Measurements from ENCODE around the gene SDHB.

Gene SDHB

DNA sequence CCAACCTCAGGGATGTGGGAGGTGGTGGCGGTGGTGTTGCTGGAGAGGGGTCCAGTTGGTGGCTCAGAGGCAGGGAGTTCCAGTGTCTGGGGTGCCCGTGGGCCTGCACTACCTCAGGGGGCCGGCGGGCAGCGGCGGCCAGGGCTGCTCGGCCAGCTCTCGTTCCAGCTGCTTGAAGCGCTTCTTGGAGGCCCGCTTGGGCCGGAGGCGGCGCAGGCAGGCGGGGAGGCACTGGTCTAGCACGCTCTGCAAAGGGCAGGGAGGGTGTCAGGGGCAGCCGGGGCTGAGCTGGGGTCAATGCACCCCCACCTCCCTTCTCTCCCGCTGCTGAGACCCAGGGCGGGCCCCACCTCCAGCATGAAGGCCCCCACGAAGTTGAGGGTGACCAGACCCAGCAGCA is 67.7 kb downstream of the SDHB start:
- DNase-seq (ENCODE audit: low read depth), result no peak

DNA sequence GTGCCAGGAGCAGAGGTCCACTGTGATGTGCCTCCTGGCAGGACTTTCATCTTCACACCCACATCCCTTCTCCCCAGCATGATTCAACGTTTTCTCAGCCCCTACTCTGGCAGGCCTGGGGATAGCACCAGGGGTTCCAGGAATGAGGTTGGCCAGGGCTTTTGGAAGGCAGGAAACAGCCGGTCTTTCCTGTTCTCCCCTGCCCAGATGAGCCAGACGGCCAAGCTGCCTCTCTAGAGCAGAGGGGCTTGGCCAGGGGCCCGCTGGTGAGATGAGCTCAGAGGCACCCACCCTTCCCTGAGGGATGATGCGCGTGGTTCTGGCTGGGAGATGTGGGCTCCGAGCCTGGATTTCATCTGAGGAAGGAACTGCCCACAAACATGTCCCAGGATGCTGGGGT is 69.1 kb downstream of the SDHB start:
- DNase-seq (ENCODE audit: low read depth), result no peak

- no peak for DNase-seq (ENCODE audit: low read depth)
Measured at GRCh38 chr1:16983649-16984048, 70.2 kb downstream of the SDHB start.

DNA sequence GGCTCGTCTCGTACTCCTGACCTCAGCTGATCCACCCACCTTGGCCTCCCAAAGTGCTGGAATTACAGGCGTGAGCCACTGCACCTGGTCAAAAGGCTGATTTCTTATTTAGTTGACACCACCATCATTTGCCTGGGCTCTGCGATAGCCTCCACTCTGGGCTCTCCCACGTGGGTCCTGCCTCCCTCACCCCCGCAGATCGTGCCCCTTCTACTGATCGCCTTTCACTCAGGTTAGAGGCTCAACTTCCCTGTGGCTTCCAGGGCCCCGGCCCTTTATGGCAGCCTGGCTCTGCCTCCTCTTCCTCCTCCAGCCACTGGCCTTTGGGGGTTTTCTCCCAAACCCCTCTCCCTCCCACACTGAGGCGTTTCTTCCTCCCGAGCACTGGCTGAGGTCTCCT is 70.9 kb downstream of the SDHB start:
- no peak for DNase-seq (ENCODE audit: low read depth)

- no peak for DNase-seq (ENCODE audit: low read depth)
Measured at GRCh38 chr1:16981269-16981849, 72.5 kb downstream of the SDHB start.

DNA sequence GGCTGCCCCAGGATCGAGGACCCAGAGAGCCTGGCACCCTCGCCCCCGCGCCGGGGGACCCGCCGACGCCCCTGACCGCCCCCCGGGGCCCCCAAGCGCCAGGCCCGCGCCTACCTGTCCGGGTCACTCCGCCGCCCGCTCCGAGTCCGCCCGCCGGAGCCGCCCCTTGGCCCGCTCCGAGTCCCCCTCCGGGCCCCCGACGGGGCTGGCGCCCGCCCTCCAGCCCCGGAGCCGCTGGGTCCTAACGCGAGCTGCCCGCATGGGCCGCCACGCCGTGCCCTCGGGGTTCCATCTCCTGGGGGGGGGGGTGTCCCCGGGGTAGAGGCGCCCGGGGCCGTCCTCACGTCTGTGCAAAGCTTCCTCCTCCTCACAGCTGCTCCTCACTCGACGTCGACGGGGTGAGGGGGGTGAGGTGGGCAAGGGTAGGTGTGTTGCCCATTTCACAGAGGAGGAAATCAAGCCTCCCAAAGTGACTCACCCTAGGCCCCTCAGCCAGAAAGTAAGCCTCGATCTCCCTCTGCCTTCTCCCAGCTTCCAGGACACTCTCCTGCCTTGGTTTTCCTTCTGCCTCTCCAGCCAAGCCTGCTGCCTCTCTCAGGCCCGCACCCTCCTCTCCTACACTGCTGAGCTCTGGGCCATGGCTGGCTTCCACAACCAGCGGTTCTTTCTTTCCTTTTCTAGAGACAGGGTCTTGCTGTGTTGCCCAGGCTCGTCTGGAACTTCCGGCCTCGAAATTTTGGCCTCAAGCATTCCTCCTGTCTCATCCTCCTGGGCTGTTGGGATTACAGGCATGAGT is 73.2 kb downstream of the SDHB start, which contains the start of gene MFAP2:
Gene MFAP2, minus strand, starts transcription at position 148 of the 796 bp plus-strand sequence. CDS start 2,347 bp downstream, outside the sequence.
- DNase-seq (ENCODE audit: low read depth), result no peak

DNA sequence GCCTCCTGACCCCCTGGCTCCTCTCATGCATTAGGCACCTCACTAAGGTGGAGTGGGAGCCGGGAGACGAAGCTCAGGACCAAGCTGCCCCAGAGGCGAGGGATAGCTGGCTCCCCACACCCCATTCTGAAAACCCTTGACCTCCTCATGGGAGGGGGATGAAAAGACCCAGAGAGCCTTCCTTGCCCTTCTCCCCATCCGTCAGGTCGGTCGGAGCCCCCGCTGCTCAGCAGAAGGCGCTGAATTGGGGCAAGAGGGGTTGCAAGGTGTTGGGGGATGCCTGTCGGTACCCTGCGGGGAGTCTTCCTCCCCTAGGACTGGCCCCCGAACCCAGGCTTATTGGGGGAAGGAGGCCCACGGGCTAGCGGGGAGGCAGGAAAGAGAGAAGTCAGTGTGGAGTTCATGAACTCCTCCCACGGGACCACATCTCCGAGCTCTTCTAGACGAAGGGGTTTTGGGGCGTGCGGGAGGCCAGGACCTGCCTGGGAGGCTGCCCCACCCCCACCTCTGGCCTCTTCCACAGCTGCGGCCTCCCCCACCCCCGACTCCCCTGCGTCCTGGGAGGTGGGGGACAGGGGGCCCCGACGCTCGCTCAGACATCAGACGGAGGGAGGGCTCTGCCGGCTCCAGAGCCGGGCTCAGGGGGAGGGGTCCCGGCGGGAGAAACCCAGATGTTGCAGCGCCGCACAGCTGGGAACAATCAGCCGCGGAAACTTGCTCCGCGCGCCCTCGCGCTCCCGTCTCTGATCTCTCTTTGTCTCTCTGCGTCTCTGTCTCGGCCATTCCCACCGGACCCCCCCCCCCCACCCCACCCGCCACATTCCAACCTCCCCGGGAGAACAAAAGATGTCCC is 74.1 kb downstream of the SDHB start:
- no peak for DNase-seq (ENCODE audit: low read depth)

DNA sequence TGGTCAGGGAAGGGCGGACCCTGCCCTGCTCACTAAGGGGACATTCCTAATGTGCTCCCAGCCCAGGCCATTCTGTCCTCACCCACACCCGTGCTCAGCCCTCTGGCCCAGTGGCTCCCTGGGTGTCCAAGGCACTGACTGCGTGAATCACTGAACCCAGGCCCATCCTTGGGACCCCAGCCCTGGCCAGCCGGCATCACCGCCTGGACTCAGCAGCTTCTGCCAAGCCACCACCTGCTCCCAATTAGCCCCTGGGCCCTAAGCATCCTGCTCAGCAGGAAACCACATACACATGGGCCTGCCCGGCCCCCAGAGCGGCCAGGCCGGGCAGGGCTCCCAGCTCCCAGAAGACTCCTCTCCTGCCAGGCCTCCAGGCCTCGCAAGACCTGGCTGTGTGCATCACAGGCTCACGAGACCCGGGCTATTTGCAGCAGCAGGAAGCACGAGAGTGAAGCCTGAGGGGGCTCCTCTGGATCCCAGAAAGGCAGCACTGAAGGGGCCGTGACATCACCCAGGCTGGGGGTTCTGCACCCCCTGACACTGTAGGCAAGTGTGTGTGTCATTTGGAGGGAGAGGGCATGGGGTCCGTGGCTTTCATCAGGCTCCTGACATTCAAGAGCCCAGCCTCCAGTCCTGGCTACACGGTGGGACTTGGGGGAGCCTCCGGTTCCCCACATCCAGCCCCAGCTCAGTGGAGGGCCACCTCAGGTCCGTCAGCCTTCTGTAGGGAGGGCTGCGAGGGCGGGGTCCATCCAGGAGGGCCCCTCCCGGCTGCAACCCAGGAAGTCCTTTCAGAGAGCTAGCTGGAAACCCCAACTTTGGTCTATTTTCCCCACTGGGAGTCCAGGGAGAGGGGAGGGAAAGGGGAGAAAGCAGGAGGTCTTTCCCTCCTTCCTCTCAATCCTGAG is 75.0 kb downstream of the SDHB start:
- DNase-seq (ENCODE audit: low read depth), result no peak

GRCh38 chr1:16978139-16978538 is 75.7 kb downstream of the SDHB start:
- no peak for DNase-seq (ENCODE audit: low read depth)

DNA sequence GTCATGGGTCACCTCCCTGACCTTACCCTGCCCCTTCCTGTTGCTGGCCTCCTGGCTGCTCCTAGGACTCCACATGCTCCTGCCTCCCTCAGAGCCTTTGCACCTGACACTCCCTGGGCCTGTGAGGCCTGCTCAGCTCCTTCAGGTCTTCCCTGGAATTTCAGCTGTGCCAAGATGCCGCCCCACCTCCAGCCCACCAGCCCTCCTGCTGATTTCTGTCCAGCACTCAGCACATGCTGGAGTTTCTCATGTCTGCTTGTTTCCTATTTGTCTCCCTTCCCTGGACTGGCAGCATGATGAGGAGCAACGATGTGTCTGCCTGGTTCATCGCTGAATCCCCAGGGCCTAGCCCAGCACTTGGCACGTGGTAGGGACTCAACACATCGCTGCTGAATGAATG is 76.5 kb downstream of the SDHB start:
- no peak for DNase-seq (ENCODE audit: low read depth)

DNA sequence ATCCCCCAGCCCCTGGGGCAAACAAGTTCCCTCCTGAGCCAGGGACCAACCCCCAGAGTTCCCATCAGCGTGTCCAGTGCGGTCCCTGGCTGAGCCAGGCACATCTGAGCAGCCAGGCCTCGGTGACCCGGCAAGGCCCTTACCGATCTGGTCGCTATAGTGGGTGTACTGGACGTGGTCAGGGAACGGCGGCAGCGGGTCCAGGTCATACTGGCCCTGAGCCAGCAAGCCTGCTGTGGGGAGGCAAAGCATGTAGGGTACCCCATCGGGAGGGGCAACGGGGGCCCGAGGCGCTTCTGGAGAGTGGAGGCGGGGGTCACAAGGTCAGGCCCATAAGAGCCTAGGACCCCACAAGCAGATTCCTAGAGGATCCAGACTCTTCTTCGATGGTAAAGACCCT is 76.9 kb downstream of the SDHB start:
- no peak for DNase-seq (ENCODE audit: low read depth)

DNA sequence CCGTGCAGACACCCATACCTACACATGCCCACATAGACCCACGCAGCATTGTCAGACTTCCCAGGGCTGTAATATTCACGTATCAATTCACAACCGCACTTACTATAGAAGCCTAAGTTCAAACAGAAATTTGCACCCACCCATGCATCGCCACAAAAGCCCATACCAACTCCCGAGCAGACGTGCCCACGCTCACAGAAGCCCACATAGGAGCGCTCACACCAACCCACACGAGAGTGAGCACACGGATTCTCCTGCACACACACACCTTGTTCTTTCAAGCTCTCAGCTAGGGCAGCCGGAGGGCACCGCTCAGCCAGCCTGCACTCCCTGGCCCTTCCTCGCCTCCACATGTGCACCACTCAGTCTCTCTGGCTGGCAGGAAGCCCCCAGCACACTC is 78.0 kb downstream of the SDHB start:
- no peak for DNase-seq (ENCODE audit: low read depth)

GRCh38 chr1:16975211-16975610 is 78.6 kb downstream of the SDHB start:
- no peak for DNase-seq (ENCODE audit: low read depth)

- DNase-seq (ENCODE audit: low read depth), result no peak
Measured at GRCh38 chr1:16973215-16973614, 80.6 kb downstream of the SDHB start.

DNA sequence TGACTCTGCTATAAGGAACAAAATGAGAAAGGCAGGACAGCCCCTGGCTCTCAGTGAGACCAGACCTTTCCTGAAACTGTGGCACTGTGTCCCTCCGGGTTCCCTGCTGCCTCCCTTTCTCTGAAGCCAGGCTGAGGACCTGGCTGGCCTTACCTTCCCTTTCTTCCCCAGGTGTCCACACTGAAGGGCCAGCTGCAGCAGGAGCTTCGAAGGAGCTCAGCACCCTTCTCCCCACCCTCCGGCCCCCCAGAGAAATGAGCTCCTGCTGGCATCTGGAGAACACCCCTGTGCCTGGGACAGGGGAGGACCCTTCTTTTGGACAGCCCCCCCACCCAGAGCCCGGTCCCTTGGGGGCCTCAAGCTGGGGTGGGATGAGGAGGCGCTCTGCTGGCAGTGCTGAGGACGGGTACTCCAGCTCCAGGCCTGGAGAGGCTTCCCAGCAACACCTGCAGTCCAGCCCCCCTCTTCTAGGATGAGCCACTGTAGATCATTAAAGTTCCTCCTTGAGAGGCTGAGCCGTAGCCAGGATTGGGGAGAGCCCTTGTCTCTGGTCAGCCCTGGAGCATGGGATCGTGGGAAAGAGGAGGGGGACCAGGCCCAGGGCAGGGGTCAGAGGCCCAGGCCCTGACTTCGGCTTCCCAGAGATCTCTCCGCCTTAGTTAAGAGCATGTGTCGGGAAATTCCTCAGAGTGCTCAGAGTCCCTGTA is 81.5 kb downstream of the SDHB start:
- no peak for DNase-seq (ENCODE audit: low read depth)

- no peak for DNase-seq (ENCODE audit: low read depth)
Measured at GRCh38 chr1:16971341-16972188, 82.3 kb downstream of the SDHB start.

DNA sequence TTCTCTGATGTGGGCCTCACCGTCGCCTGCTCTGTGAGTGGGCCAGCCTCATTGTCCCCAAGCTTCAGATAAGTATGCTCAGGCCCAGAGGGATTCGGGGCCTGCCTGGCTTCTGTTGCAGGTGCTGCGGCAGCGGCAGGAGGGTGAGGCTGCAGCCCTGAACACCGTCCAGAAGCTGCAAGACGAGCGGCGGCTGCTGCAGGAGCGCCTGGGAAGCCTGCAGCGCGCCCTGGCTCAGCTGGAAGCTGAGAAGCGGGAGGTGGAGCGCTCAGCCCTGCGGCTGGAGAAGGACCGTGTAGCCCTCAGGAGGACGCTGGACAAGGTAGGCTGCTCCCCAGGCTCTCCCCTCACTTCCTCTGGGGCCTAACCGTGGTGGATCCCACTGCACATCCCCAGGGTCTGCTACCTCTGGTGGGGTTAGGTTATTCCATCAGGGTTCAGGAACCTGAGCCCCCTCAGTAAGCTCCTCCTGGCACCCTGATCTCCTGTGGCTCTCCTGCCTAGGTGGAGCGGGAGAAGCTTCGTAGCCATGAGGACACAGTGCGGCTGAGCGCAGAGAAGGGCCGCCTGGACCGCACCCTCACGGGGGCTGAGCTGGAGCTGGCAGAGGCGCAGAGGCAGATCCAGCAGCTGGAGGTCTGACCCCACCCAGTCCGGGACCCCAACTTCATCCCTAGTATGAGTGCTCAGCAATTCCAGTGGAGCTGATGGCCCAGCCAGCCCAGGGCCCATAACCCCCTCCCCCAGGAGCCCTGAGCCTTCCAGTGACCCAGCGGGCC is 83.5 kb downstream of the SDHB start:
- DNase-seq (ENCODE audit: low read depth), result no peak

DNA sequence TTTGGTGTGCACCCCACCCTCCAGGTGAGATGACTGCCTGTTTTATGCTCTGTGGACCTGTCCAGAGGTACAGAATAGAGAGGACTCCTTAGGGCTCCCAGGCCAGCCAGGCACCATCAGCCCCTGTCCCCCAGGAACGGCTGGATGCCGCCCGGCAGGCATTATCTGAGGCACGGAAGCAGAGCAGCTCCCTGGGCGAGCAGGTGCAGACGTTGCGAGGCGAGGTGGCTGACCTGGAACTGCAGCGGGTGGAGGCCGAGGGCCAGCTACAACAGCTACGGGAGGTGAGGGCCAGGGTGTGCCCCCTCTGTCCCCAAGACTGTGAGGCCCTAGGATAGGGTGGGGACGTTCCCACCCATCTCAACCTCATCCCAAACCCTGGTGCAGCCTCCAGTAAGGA is 84.2 kb downstream of the SDHB start:
- DNase-seq (ENCODE audit: low read depth), result no peak

GRCh38 chr1:16969057-16969611 is 84.7 kb downstream of the SDHB start:
- DNase-seq (ENCODE audit: low read depth), result no peak
